Thoracic aorta (tissue), 2 donors: ENCODE results near the gene MTAP. TPM values are rescaled to one million over a fixed set of nuclear protein-coding genes. Genes with fewer than 3 reads are reported as not detected.

ENCODE experiments used
- ATAC-seq: fragments of 150-250 bp; one replicate; pipeline ENCODE4 v1.8.0; 2017; ENCODE audit warnings: low read depth; ENCODE audit not compliant: insufficient number of reproducible peaks, low FRiP score
- DNase-seq: peaks from one replicate; pipeline ENCODE4 v3.0.0-alpha.2; 2020; ENCODE audit warnings: low spot score
- H3K27ac ChIP-seq, 2 donors: fragments of 200-600 bp; sonication (generic); 1 replicate in 1 of 2; 2 replicates in 1 of 2; pipeline ENCODE4 v1.5.1; 2016; ENCODE audit warnings: mild to moderate bottlenecking in 2 of 2, moderate library complexity in 2 of 2
- H3K27me3 ChIP-seq: fragments of 200-600 bp; sonication (generic); replicated peaks from 2 replicates; pipeline ENCODE4 v1.6.0; 2016; ENCODE audit warnings: mild to moderate bottlenecking; ENCODE audit not compliant: insufficient read depth
- H3K36me3 ChIP-seq: fragments of 200-600 bp; sonication (generic); one replicate; pipeline ENCODE4 v1.5.1; 2016
- H3K4me1 ChIP-seq, 2 donors: fragments of 200-600 bp; sonication (generic); 1 replicate in 1 of 2; 2 replicates in 1 of 2; pipeline versions ENCODE4 v1.5.1 to v1.6.0; 2016; ENCODE audit warnings: low read depth in 2 of 2, mild to moderate bottlenecking in 1 of 2; ENCODE audit not compliant: control insufficient read depth in 1 of 2
- H3K4me3 ChIP-seq: fragments of 200-600 bp; sonication (generic); 2 replicates; pipeline ENCODE4 v1.5.1; 2016; ENCODE audit warnings: mild to moderate bottlenecking
- H3K9me3 ChIP-seq: fragments of 200-600 bp; sonication (generic); 2 replicates; pipeline ENCODE4 v1.5.1; 2016
- CTCF ChIP-seq: fragments of 200-600 bp; sonication (generic); IDR thresholded peaks from one replicate; pipeline ENCODE4 v1.5.1; 2019; ENCODE audit warnings: antibody characterized with exemption
- total RNA-seq, 2 donors: library from RNA; depleted of rRNA; stranded (reverse); fragments of >200 nt; gene quantifications; one replicate each; pipeline versions ENCODE4 v1.1.0 to v1.2.3, GENCODE V29; 2016

The MTAP gene
- total RNA-seq, 2 donors from 2014 or later, result 16.9 to 26.2 TPM

- ATAC-seq, result no peak
These were observed 81.2 kb downstream of the MTAP start for GRCh38 chr9:21883642-21884041.

GRCh38 chr9:21889673-21890072 is 87.2 kb downstream of the MTAP start:
- DNase-seq, result no peak
- Histone ChIP-seq H3K36me3 (peaks cover 15% of the 10 kb centered on the region), H3K27ac (no peak overlapping the region), H3K27me3 (no peaks in the 10 kb centered on the region), H3K4me3 (no peak overlapping the region), H3K4me1 (no peaks in the 10 kb centered on the region), H3K9me3 (peaks cover 26% of the 10 kb centered on the region)
- ATAC-seq, result no peak
- TF ChIP-seq CTCF, result no peak

More at GRCh38 chr9:21883642-21884041, 81.2 kb downstream of the MTAP start:
- no peak for TF ChIP-seq CTCF
- Histone ChIP-seq H3K4me1 (no peaks in the 10 kb centered on the region), H3K4me3 (no peak overlapping the region), H3K27ac (no peak overlapping the region), H3K27me3 (no peaks in the 10 kb centered on the region), H3K36me3 (peaks cover 5% of the 10 kb centered on the region), H3K9me3 (peaks cover 21% of the 10 kb centered on the region)
- no peak for DNase-seq

- Histone ChIP-seq H3K27me3 (no peaks in the 10 kb centered on the region), H3K9me3 (peaks cover 32% of the 10 kb centered on the region), H3K4me3 (no peak overlapping the region), H3K36me3 (peaks cover 15% of the 10 kb centered on the region), H3K27ac (no peak overlapping the region), H3K4me1 (no peaks in the 10 kb centered on the region)
- TF ChIP-seq CTCF, result no peak
- DNase-seq (no peak), ATAC-seq (no peak)
These were observed 88.3 kb downstream of the MTAP start for GRCh38 chr9:21890696-21891095.

DNA sequence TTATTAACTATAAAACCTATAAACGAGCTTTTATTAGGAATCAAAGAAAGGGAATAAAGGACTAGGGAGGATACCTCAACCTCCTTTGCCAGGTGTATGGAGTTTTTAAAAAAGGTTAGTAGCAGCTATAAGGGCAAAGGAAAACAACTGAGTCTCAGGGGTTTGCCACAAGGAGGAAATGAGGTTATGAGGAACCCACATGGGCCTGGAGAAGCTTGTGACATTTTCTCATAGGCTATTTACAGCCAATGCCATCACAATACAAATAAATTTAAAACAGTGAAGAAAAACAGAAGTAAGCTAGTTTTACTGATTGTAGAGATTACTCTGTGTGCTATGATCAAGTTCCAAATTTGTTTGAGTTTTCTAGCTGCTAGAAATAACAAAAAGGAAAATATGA is 99.1 kb downstream of the MTAP start:
- H3K4me1 ChIP-seq, result no peaks in the 10 kb centered on the region
- no peak for ATAC-seq
- DNase-seq, result no peak
- H3K27ac ChIP-seq, result no peak overlapping the region
- no peak for TF ChIP-seq CTCF
- H3K36me3 ChIP-seq, result no peaks in the 10 kb centered on the region
- no peaks in the 10 kb centered on the region for H3K27me3 ChIP-seq
- no peak overlapping the region for H3K4me3 ChIP-seq
- H3K9me3 ChIP-seq, result peaks cover 32% of the 10 kb centered on the region

GRCh38 chr9:21902136-21902535 is 99.7 kb downstream of the MTAP start:
- Histone ChIP-seq H3K36me3 (no peaks in the 10 kb centered on the region), H3K27ac (no peak overlapping the region), H3K4me3 (no peak overlapping the region), H3K4me1 (no peaks in the 10 kb centered on the region), H3K27me3 (no peaks in the 10 kb centered on the region), H3K9me3 (peaks cover 26% of the 10 kb centered on the region)
- no peak for DNase-seq
- ATAC-seq, result no peak
- no peak for TF ChIP-seq CTCF
